Keratinocyte (primary cell): Measurements from ENCODE around the gene LOXHD1. TPM values are rescaled to one million over a fixed set of nuclear protein-coding genes. Genes with fewer than 3 reads are reported as not detected.

Experiments used
- DNase-seq: peaks from one replicate; pipeline ENCODE4 v3.0.0-alpha.2; 2011; ENCODE audit warnings: low read depth, missing footprints, low spot score
- FAIRE-seq: peaks from 2 replicates; lab custom pipeline; 2011; peaks lifted over from hg19 to GRCh38; lab: Jason Lieb, UNC
- H2AFZ ChIP-seq: 2 replicates; pipeline ENCODE4 v1.6.0; 2012; ENCODE audit warnings: low read length, control low read depth, inconsistent platforms; ENCODE audit not compliant: control insufficient read depth
- H3K27ac ChIP-seq: 2 replicates; pipeline ENCODE4 v1.5.1; 2011; ENCODE audit warnings: low read length; ENCODE audit not compliant: control insufficient read depth, insufficient read depth
- H3K27me3 ChIP-seq: 3 replicates; pipeline ENCODE4 v1.6.0; 2011; ENCODE audit warnings: low read length; ENCODE audit not compliant: control insufficient read depth, insufficient read depth; ENCODE audit errors: extremely low read depth
- H3K36me3 ChIP-seq, 2 experiments: 2 replicates in 1 of 2; 3 replicates in 1 of 2; pipeline ENCODE4 v1.5.1; 2011; ENCODE audit warnings: low read length in 2 of 2, mild to moderate bottlenecking in 1 of 2; ENCODE audit not compliant: control insufficient read depth in 2 of 2, insufficient read depth in 2 of 2; ENCODE audit errors: extremely low read depth in 1 of 2
- H3K4me1 ChIP-seq: 3 replicates; pipeline ENCODE4 v1.5.1; 2011; ENCODE audit warnings: low read length; ENCODE audit not compliant: control insufficient read depth, insufficient read depth; ENCODE audit errors: extremely low read depth
- H3K4me2 ChIP-seq: 3 replicates; pipeline ENCODE4 v1.6.0; 2011; ENCODE audit warnings: low read depth, low read length; ENCODE audit not compliant: control insufficient read depth, insufficient read depth; ENCODE audit errors: extremely low read depth
- H3K4me3 ChIP-seq, 3 experiments: fragments of 200-600 bp in 1 of 3; sonication (generic) in 1 of 3; 2 replicates in 2 of 3; 3 replicates in 1 of 3; pipeline ENCODE4 v1.5.1; 2011 to 2016; ENCODE audit warnings: low read length in 3 of 3, mild to moderate bottlenecking in 3 of 3, control low read depth in 2 of 3, inconsistent platforms in 1 of 3, low read depth in 1 of 3, mixed read lengths in 1 of 3, mixed run types in 1 of 3, moderate library complexity in 1 of 3; ENCODE audit not compliant: control insufficient read depth in 2 of 3, insufficient read depth in 2 of 3; ENCODE audit errors: extremely low read depth in 1 of 3
- H3K79me2 ChIP-seq: 2 replicates; pipeline ENCODE4 v1.6.0; 2012; ENCODE audit warnings: low read length; ENCODE audit not compliant: control insufficient read depth, insufficient read depth
- H3K9ac ChIP-seq: 3 replicates; pipeline ENCODE4 v1.6.0; 2011; ENCODE audit warnings: low read length; ENCODE audit not compliant: control insufficient read depth, insufficient read depth; ENCODE audit errors: extremely low read depth
- H3K9me1 ChIP-seq: 3 replicates; pipeline ENCODE4 v1.6.0; 2011; ENCODE audit warnings: low read length; ENCODE audit not compliant: control insufficient read depth, insufficient read depth; ENCODE audit errors: extremely low read depth
- H3K9me3 ChIP-seq: 2 replicates; pipeline ENCODE4 v1.5.1; 2012; ENCODE audit warnings: low read depth, low read length; ENCODE audit not compliant: control insufficient read depth
- H4K20me1 ChIP-seq: 3 replicates; pipeline ENCODE4 v1.6.0; 2011; ENCODE audit warnings: low read length; ENCODE audit not compliant: control insufficient read depth, insufficient read depth; ENCODE audit errors: extremely low read depth
- CTCF ChIP-seq, 3 experiments: IDR thresholded peaks in 1 of 3; conservative IDR thresholded peaks in 1 of 3; optimal IDR thresholded peaks in 1 of 3; 2 replicates in 2 of 3; 3 replicates in 1 of 3; pipeline versions ENCODE3 to v1.5.1; 2011; ENCODE audit warnings: low read length in 3 of 3, mild to moderate bottlenecking in 3 of 3, moderate library complexity in 2 of 3, control low read depth in 1 of 3, inconsistent platforms in 1 of 3; ENCODE audit not compliant: insufficient read depth in 2 of 3; ENCODE audit errors: extremely low read depth in 1 of 3
- EZH2 ChIP-seq: IDR thresholded peaks from one replicate; pipeline ENCODE4 v1.6.1; 2012; ENCODE audit warnings: inconsistent platforms, mild to moderate bottlenecking, low read length, moderate library complexity
- dilution Hi-C: fragments of 300-500 bp; cut with MboI; formaldehyde crosslinking; loops from one replicate; pipeline ENCODE4 v1.7.0; 2020; ENCODE audit warnings: low sequenced_read_pairs; ENCODE audit not compliant: extremely low pct_ligation_motif_present
- polyA plus RNA-seq, 5 experiments: library from polyadenylated mRNA; depleted of rRNA in 3 of 5; stranded (reverse) in 3 of 5; stranded (forward) in 1 of 5; unstranded in 1 of 5; fragments of >200 nt; gene quantifications; 1 replicate in 1 of 5; 2 replicates in 3 of 5; 3 replicates in 1 of 5; pipeline versions ENCODE4 v1.2.1 to v1.2.3, GENCODE V29; 2011 to 2012; ENCODE audit warnings: missing spikeins in 2 of 5, low read depth in 1 of 5, low replicate concordance in 1 of 5

LOXHD1 gene
- polyA plus RNA-seq, 1 donor (not counting 4 experiments of a cell fraction or from before 2014, with no cell fraction given) = not detected

GRCh38 chr18:46560671-46561045 lies 96.4 kb downstream of the LOXHD1 start:
- Histone ChIP-seq H4K20me1 (no peaks in the 10 kb centered on the region), H3K4me2 (no peak overlapping the region), H3K27ac (no peak overlapping the region), H3K27me3 (no peaks in the 10 kb centered on the region), H3K4me1 (no peaks in the 10 kb centered on the region), H3K4me3 (no peak overlapping the region), H2AFZ (no peak overlapping the region), H3K36me3 (no peaks in the 10 kb centered on the region), H3K9ac (no peak overlapping the region), H3K9me3 (no peaks in the 10 kb centered on the region), H3K79me2 (no peaks in the 10 kb centered on the region), H3K9me1 (no peaks in the 10 kb centered on the region)
- DNase-seq (no peak), FAIRE-seq (no peak)
- no peak for TF ChIP-seq CTCF (optimal IDR thresholded peaks at IDR 0.05 in 1 of 3, IDR thresholded peaks at IDR 0.05 in 1 of 3, conservative IDR thresholded peaks at IDR 0.05 in 1 of 3; ENCODE audit: extremely low read depth in 1 of 3, insufficient read depth in 2 of 3, low read length in 3 of 3)
- no peak for TF ChIP-seq EZH2
- dilution Hi-C loops = no loop called here

GRCh38 chr18:46559946-46560670 lies 96.9 kb downstream of the LOXHD1 start:
- Histone ChIP-seq H3K27ac (no peak overlapping the region), H3K27me3 (no peaks in the 10 kb centered on the region), H3K9ac (no peak overlapping the region), H3K36me3 (no peaks in the 10 kb centered on the region), H2AFZ (no peak overlapping the region), H3K4me2 (no peak overlapping the region), H3K79me2 (no peaks in the 10 kb centered on the region), H4K20me1 (no peaks in the 10 kb centered on the region), H3K4me1 (no peaks in the 10 kb centered on the region), H3K9me3 (no peaks in the 10 kb centered on the region), H3K4me3 (no peak overlapping the region), H3K9me1 (no peaks in the 10 kb centered on the region)
- dilution Hi-C loops = no loop called here
- no peak for FAIRE-seq
- TF ChIP-seq EZH2 (no peak), CTCF (optimal IDR thresholded peaks at IDR 0.05 in 1 of 3, IDR thresholded peaks at IDR 0.05 in 1 of 3, conservative IDR thresholded peaks at IDR 0.05 in 1 of 3; ENCODE audit: extremely low read depth in 1 of 3, insufficient read depth in 2 of 3, low read length in 3 of 3) (no peak)
- DNase-seq = no peak
